ENCODE measurements around the gene C3orf85.
"Not testable (repeated sequence)": the region's sequence is repeated elsewhere in the genome, so short reads cannot be mapped to it uniquely, and the experiment has no call there.

C3orf85 gene

GRCh38 chr3:109127553-109127952 is 9.0 kb upstream of the C3orf85 start:
- Histone ChIP-seq H3K27me3 (ENCODE audit: insufficient read depth, poor library complexity, severe bottlenecking) (peaks cover under 1% of the 10 kb centered on the region), H3K27ac (replicated peaks) (no peak overlapping the region), H3K4me3 (replicated peaks; ENCODE audit: insufficient read depth, low read length) (no peak overlapping the region)
- no peak for DNase-seq (ENCODE audit: low read depth in 1 of 2, low spot score in 1 of 2)
- TF ChIP-seq SPI1 (IDR thresholded peaks at IDR 0.05; ENCODE audit: borderline replicate concordance, low read depth) (no peak), POLR2AphosphoS5 (IDR thresholded peaks at IDR 0.05; ENCODE audit: low read depth) (no peak), GABPA (IDR thresholded peaks at IDR 0.05; ENCODE audit: low read depth) (no peak), REST (IDR thresholded peaks at IDR 0.05; ENCODE audit: insufficient replicate concordance, low read depth) (no peak), CTCF (IDR thresholded peaks at IDR 0.05; ENCODE audit: insufficient read depth, low read length) (no peak)

GRCh38 chr3:109131276-109131675 is 5.2 kb upstream of the C3orf85 start:
- Histone ChIP-seq H3K27ac (replicated peaks) (no peak overlapping the region), H3K27me3 (ENCODE audit: insufficient read depth, poor library complexity, severe bottlenecking) (no peaks in the 10 kb centered on the region), H3K4me3 (replicated peaks; ENCODE audit: insufficient read depth, low read length) (no peak overlapping the region)
- TF ChIP-seq POLR2AphosphoS5 (IDR thresholded peaks at IDR 0.05; ENCODE audit: low read depth) = no peak
- no peak for DNase-seq (ENCODE audit: low read depth in 1 of 2, low spot score in 1 of 2)

- TF ChIP-seq SPI1 (IDR thresholded peaks at IDR 0.05; ENCODE audit: borderline replicate concordance, low read depth) = no peak
- TF ChIP-seq POLR2AphosphoS5 (IDR thresholded peaks at IDR 0.05; ENCODE audit: low read depth) = no peak
- TF ChIP-seq CTCF (IDR thresholded peaks at IDR 0.05; ENCODE audit: insufficient read depth, low read length) = no peak
- TF ChIP-seq REST (IDR thresholded peaks at IDR 0.05; ENCODE audit: insufficient replicate concordance, low read depth) = no peak
- TF ChIP-seq GABPA (IDR thresholded peaks at IDR 0.05; ENCODE audit: low read depth) = no peak
Measured at GRCh38 chr3:109132801-109133473, 3.6 kb upstream of the C3orf85 start.

GRCh38 chr3:109133474-109133816 is 3.1 kb upstream of the C3orf85 start:
- H3K27ac ChIP-seq (replicated peaks); DNase-seq (ENCODE audit: low read depth in 1 of 2, low spot score in 1 of 2); H3K27me3 ChIP-seq (ENCODE audit: insufficient read depth, poor library complexity, severe bottlenecking); H3K4me3 ChIP-seq (replicated peaks; ENCODE audit: insufficient read depth, low read length): not testable (repeated sequence)

More at GRCh38 chr3:109132801-109133473, 3.6 kb upstream of the C3orf85 start:
- no peak overlapping the region for H3K27ac ChIP-seq (replicated peaks)
- no peak for DNase-seq (ENCODE audit: low read depth in 1 of 2, low spot score in 1 of 2)
- H3K4me3 ChIP-seq (replicated peaks; ENCODE audit: insufficient read depth, low read length) = no peak overlapping the region
- H3K27me3 ChIP-seq (ENCODE audit: insufficient read depth, poor library complexity, severe bottlenecking) = no peaks in the 10 kb centered on the region

GRCh38 chr3:109137761-109138160 is 1.2 kb downstream of the C3orf85 start:
- no peak for DNase-seq (ENCODE audit: low read depth in 1 of 2, low spot score in 1 of 2)
- no peak overlapping the region for H3K27ac ChIP-seq (replicated peaks)
- no peaks in the 10 kb centered on the region for H3K27me3 ChIP-seq (ENCODE audit: insufficient read depth, poor library complexity, severe bottlenecking)
- TF ChIP-seq POLR2AphosphoS5 (IDR thresholded peaks at IDR 0.05; ENCODE audit: low read depth) = no peak
- TF ChIP-seq REST (IDR thresholded peaks at IDR 0.05; ENCODE audit: insufficient replicate concordance, low read depth) = no peak
- TF ChIP-seq SPI1 (IDR thresholded peaks at IDR 0.05; ENCODE audit: borderline replicate concordance, low read depth) = no peak
- TF ChIP-seq CTCF (IDR thresholded peaks at IDR 0.05; ENCODE audit: insufficient read depth, low read length) = no peak
- H3K4me3 ChIP-seq (replicated peaks; ENCODE audit: insufficient read depth, low read length) = no peak overlapping the region
